T-helper 2 cell treated with Interferon-gamma antibody and Interleukin-4, amounts not matched to agents 5 μg/mL and 100 μg/mL, for 36 hours (primary cell): ENCODE data around the gene HCN1.

Source experiments
- DNase-seq: peaks from one replicate; pipeline ENCODE4 v3.0.0; 2021; ENCODE audit warnings: low spot score
- H3K27ac Mint-ChIP-seq: one replicate; pipeline ENCODE4 v1.8.0; 2021; ENCODE audit warnings: mild to moderate bottlenecking, mixed read lengths
- H3K27me3 Mint-ChIP-seq: one replicate; pipeline ENCODE4 v1.8.0; 2021; ENCODE audit warnings: low read depth, mixed read lengths
- H3K36me3 Mint-ChIP-seq: one replicate; pipeline ENCODE4 v1.8.0; 2021; ENCODE audit warnings: low read depth, mixed read lengths
- H3K4me1 Mint-ChIP-seq: one replicate; pipeline ENCODE4 v1.8.0; 2021; ENCODE audit warnings: low read depth, mixed read lengths
- H3K4me3 Mint-ChIP-seq: one replicate; pipeline ENCODE4 v1.8.0; 2022; ENCODE audit warnings: mild to moderate bottlenecking, moderate library complexity, mixed read lengths
- H3K9me3 Mint-ChIP-seq: one replicate; pipeline ENCODE4 v1.8.0; 2021; ENCODE audit warnings: mixed read lengths

Gene HCN1

GRCh38 chr5:45271626-45272025 is 424.6 kb downstream of the HCN1 start:
- Mint-ChIP-seq H3K36me3 (no peaks in the 10 kb centered on the region), H3K4me1 (no peaks in the 10 kb centered on the region), H3K4me3 (no peak overlapping the region), H3K27me3 (no peaks in the 10 kb centered on the region), H3K9me3 (peaks cover 20% of the 10 kb centered on the region), H3K27ac (no peak overlapping the region)
- DNase-seq: no peak

GRCh38 chr5:45264447-45264846 is 431.7 kb downstream of the HCN1 start:
- H3K36me3 Mint-ChIP-seq: no peaks in the 10 kb centered on the region
- H3K27me3 Mint-ChIP-seq: no peaks in the 10 kb centered on the region
- H3K4me3 Mint-ChIP-seq: no peak overlapping the region
- peaks cover 15% of the 10 kb centered on the region for H3K9me3 Mint-ChIP-seq
- H3K4me1 Mint-ChIP-seq: no peaks in the 10 kb centered on the region
- no peak overlapping the region for H3K27ac Mint-ChIP-seq
- DNase-seq: no peak

- H3K27ac Mint-ChIP-seq: no peak overlapping the region
- H3K4me1 Mint-ChIP-seq: no peaks in the 10 kb centered on the region
- H3K4me3 Mint-ChIP-seq: no peak overlapping the region
- H3K27me3 Mint-ChIP-seq: no peaks in the 10 kb centered on the region
- DNase-seq: no peak
- no peaks in the 10 kb centered on the region for H3K36me3 Mint-ChIP-seq
- H3K9me3 Mint-ChIP-seq: peaks cover 17% of the 10 kb centered on the region
Observed at GRCh38 chr5:45262061-45262590, 434.1 kb downstream of the HCN1 start.

GRCh38 chr5:45261125-45261524 is 435.1 kb downstream of the HCN1 start:
- Mint-ChIP-seq H3K9me3 (peaks cover 22% of the 10 kb centered on the region), H3K4me1 (no peaks in the 10 kb centered on the region), H3K27ac (no peak overlapping the region), H3K4me3 (no peak overlapping the region), H3K36me3 (no peaks in the 10 kb centered on the region), H3K27me3 (no peaks in the 10 kb centered on the region)
- no peak for DNase-seq

- Mint-ChIP-seq H3K4me1 (no peaks in the 10 kb centered on the region), H3K36me3 (no peaks in the 10 kb centered on the region), H3K4me3 (no peak overlapping the region), H3K27ac (no peak overlapping the region), H3K9me3 (peaks cover 18% of the 10 kb centered on the region), H3K27me3 (no peaks in the 10 kb centered on the region)
- DNase-seq: no peak
Observed at GRCh38 chr5:45260292-45260691, 435.9 kb downstream of the HCN1 start.

- no peak for DNase-seq
- Mint-ChIP-seq H3K9me3 (peaks cover 39% of the 10 kb centered on the region), H3K27me3 (no peaks in the 10 kb centered on the region), H3K4me1 (no peaks in the 10 kb centered on the region), H3K36me3 (no peaks in the 10 kb centered on the region), H3K4me3 (no peak overlapping the region), H3K27ac (no peak overlapping the region)
Observed at GRCh38 chr5:45252978-45253377, 443.2 kb downstream of the HCN1 start.

- no peaks in the 10 kb centered on the region for H3K4me1 Mint-ChIP-seq
- H3K27ac Mint-ChIP-seq: no peak overlapping the region
- H3K27me3 Mint-ChIP-seq: no peaks in the 10 kb centered on the region
- no peak overlapping the region for H3K4me3 Mint-ChIP-seq
- no peaks in the 10 kb centered on the region for H3K36me3 Mint-ChIP-seq
- peaks cover 43% of the 10 kb centered on the region for H3K9me3 Mint-ChIP-seq
- DNase-seq: no peak
Observed at GRCh38 chr5:45252541-45252940, 443.6 kb downstream of the HCN1 start.

GRCh38 chr5:45225571-45226031 is 470.6 kb downstream of the HCN1 start:
- H3K9me3 Mint-ChIP-seq: peaks cover 50% of the 10 kb centered on the region
- H3K4me3 Mint-ChIP-seq: no peak overlapping the region
- no peaks in the 10 kb centered on the region for H3K4me1 Mint-ChIP-seq
- H3K27me3 Mint-ChIP-seq: no peaks in the 10 kb centered on the region
- H3K36me3 Mint-ChIP-seq: no peaks in the 10 kb centered on the region
- H3K27ac Mint-ChIP-seq: no peak overlapping the region
- no peak for DNase-seq

GRCh38 chr5:45205403-45205961 is 490.7 kb downstream of the HCN1 start:
- H3K27me3 Mint-ChIP-seq: no peaks in the 10 kb centered on the region
- H3K27ac Mint-ChIP-seq: no peak overlapping the region
- H3K9me3 Mint-ChIP-seq: peaks cover 27% of the 10 kb centered on the region
- DNase-seq: no peak
- H3K4me3 Mint-ChIP-seq: no peak overlapping the region
- H3K4me1 Mint-ChIP-seq: no peaks in the 10 kb centered on the region
- H3K36me3 Mint-ChIP-seq: no peaks in the 10 kb centered on the region
